MM.1S (cell line): Measurements from ENCODE around the gene DPM2.

Source experiments
- EZH2 ChIP-seq: fragments of 300-600 bp; sonication (generic); optimal IDR thresholded peaks from 2 replicates; pipeline ENCODE3; 2017; ENCODE audit warnings: low read depth, mild to moderate bottlenecking, antibody characterized with exemption, low read length, mixed read lengths
- TF ChIP-seq, protein P1 (sequence below): fragments of 300-600 bp; sonication (generic); IDR thresholded peaks from 2 replicates; pipeline ENCODE4 v1.5.1; 2016; ENCODE audit warnings: antibody characterized with exemption, low read length, mixed read lengths

DNA sequence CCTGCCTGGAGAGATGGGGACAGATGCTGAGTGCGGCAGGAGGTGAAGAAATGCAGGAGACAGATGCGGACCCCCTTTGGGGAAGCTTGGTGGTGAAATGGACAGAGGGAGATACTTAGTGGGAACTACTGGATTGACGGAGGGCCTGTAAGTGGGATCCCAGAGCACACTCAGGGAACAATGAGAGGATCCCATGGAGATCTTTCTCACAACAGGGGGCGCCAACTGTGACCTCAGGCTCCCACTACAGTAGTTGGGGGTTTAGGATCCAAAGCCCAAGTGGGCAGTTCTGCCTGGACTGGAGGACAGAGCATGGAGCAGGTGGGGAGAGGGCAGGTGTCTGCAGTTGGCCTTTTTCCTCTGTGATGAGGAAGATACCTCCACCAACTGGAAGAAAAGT lies 3.4 kb downstream of the DPM2 start:
- TF ChIP-seq, protein P1, sequence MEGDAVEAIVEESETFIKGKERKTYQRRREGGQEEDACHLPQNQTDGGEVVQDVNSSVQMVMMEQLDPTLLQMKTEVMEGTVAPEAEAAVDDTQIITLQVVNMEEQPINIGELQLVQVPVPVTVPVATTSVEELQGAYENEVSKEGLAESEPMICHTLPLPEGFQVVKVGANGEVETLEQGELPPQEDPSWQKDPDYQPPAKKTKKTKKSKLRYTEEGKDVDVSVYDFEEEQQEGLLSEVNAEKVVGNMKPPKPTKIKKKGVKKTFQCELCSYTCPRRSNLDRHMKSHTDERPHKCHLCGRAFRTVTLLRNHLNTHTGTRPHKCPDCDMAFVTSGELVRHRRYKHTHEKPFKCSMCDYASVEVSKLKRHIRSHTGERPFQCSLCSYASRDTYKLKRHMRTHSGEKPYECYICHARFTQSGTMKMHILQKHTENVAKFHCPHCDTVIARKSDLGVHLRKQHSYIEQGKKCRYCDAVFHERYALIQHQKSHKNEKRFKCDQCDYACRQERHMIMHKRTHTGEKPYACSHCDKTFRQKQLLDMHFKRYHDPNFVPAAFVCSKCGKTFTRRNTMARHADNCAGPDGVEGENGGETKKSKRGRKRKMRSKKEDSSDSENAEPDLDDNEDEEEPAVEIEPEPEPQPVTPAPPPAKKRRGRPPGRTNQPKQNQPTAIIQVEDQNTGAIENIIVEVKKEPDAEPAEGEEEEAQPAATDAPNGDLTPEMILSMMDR = no peak
- no peak for TF ChIP-seq EZH2
